Measurements from ENCODE around the gene ASB13.

Gene ASB13

GRCh38 chr10:5666008-5666840 is at the start of gene ASB13:
TSS of gene ASB13 (minus strand) at chr10:5666595. CDS start at chr10:5666551, 44 bp downstream.
- no peaks in the 10 kb centered on the region for H3K36me3 Mint-ChIP-seq (ENCODE audit: low read depth)
- H3K4me1 Mint-ChIP-seq, result peaks cover 15% of the 10 kb centered on the region
- H3K27ac Mint-ChIP-seq, result peak within 1 kb of the TSS; percentile 80
- H3K9me3 Mint-ChIP-seq, result no peaks in the 10 kb centered on the region
- DNase-seq (peak; percentile 51), ATAC-seq (peak; percentile 92)
- peak within 1 kb of the TSS; percentile 85 for H3K4me3 Mint-ChIP-seq
- H3K27me3 Mint-ChIP-seq, result peaks cover 7% of the 10 kb centered on the region

- no peaks in the 10 kb centered on the region for H3K9me3 Mint-ChIP-seq
- peak overlapping the region; percentile 39 for H3K4me3 Mint-ChIP-seq
- DNase-seq (no peak), ATAC-seq (no peak)
- H3K27me3 Mint-ChIP-seq, result no peaks in the 10 kb centered on the region
- peak overlapping the region; percentile 23 for H3K27ac Mint-ChIP-seq
- H3K4me1 Mint-ChIP-seq, result peaks cover 62% of the 10 kb centered on the region
- H3K36me3 Mint-ChIP-seq (ENCODE audit: low read depth), result peaks cover 11% of the 10 kb centered on the region
Measured at GRCh38 chr10:5711642-5712041, 45.2 kb upstream of the ASB13 start.

- Mint-ChIP-seq H3K27ac (no peak overlapping the region), H3K27me3 (no peaks in the 10 kb centered on the region), H3K4me1 (peaks cover 63% of the 10 kb centered on the region), H3K36me3 (ENCODE audit: low read depth) (peaks cover 10% of the 10 kb centered on the region), H3K9me3 (no peaks in the 10 kb centered on the region), H3K4me3 (peak overlapping the region; percentile 39)
- no peak for DNase-seq
- ATAC-seq, result no peak
Measured at GRCh38 chr10:5710859-5711258, 44.5 kb upstream of the ASB13 start.

- H3K4me1 Mint-ChIP-seq, result peaks cover 67% of the 10 kb centered on the region
- no peaks in the 10 kb centered on the region for H3K9me3 Mint-ChIP-seq
- peak overlapping the region; percentile 19 for H3K4me3 Mint-ChIP-seq
- H3K36me3 Mint-ChIP-seq (ENCODE audit: low read depth), result peaks cover 9% of the 10 kb centered on the region
- ATAC-seq (no peak), DNase-seq (no peak)
- H3K27me3 Mint-ChIP-seq, result no peaks in the 10 kb centered on the region
- H3K27ac Mint-ChIP-seq, result no peak overlapping the region
Measured at GRCh38 chr10:5709865-5710264, 43.5 kb upstream of the ASB13 start.

- Mint-ChIP-seq H3K36me3 (ENCODE audit: low read depth) (peaks cover 6% of the 10 kb centered on the region), H3K27ac (no peak overlapping the region), H3K27me3 (no peaks in the 10 kb centered on the region), H3K4me1 (peaks cover 71% of the 10 kb centered on the region), H3K4me3 (no peak overlapping the region), H3K9me3 (no peaks in the 10 kb centered on the region)
- DNase-seq, result no peak
- ATAC-seq, result no peak
Measured at GRCh38 chr10:5708356-5708755, 42.0 kb upstream of the ASB13 start.

- H3K36me3 Mint-ChIP-seq (ENCODE audit: low read depth), result peaks cover 5% of the 10 kb centered on the region
- no peak overlapping the region for H3K27ac Mint-ChIP-seq
- no peaks in the 10 kb centered on the region for H3K9me3 Mint-ChIP-seq
- no peak for ATAC-seq
- peaks cover 45% of the 10 kb centered on the region for H3K4me1 Mint-ChIP-seq
- no peaks in the 10 kb centered on the region for H3K27me3 Mint-ChIP-seq
- DNase-seq, result no peak
- no peak overlapping the region for H3K4me3 Mint-ChIP-seq
Measured at GRCh38 chr10:5698062-5698461, 31.7 kb upstream of the ASB13 start.

GRCh38 chr10:5697342-5697741 is 30.9 kb upstream of the ASB13 start:
- H3K27me3 Mint-ChIP-seq, result no peaks in the 10 kb centered on the region
- peaks cover 48% of the 10 kb centered on the region for H3K4me1 Mint-ChIP-seq
- no peak overlapping the region for H3K4me3 Mint-ChIP-seq
- ATAC-seq, result no peak
- no peaks in the 10 kb centered on the region for H3K9me3 Mint-ChIP-seq
- no peak for DNase-seq
- no peak overlapping the region for H3K27ac Mint-ChIP-seq
- peaks cover 5% of the 10 kb centered on the region for H3K36me3 Mint-ChIP-seq (ENCODE audit: low read depth)

- Mint-ChIP-seq H3K4me1 (peaks cover 69% of the 10 kb centered on the region), H3K27ac (no peak overlapping the region), H3K27me3 (no peaks in the 10 kb centered on the region), H3K36me3 (ENCODE audit: low read depth) (peaks cover 5% of the 10 kb centered on the region), H3K4me3 (no peak overlapping the region), H3K9me3 (no peaks in the 10 kb centered on the region)
- DNase-seq (no peak), ATAC-seq (no peak)
Measured at GRCh38 chr10:5694573-5694972, 28.2 kb upstream of the ASB13 start.

- peak; percentile 88 for ATAC-seq
- Mint-ChIP-seq H3K36me3 (ENCODE audit: low read depth) (peaks cover 15% of the 10 kb centered on the region), H3K4me1 (peaks cover 78% of the 10 kb centered on the region), H3K27ac (peak overlapping the region; percentile 91), H3K4me3 (peak overlapping the region; percentile 77), H3K27me3 (no peaks in the 10 kb centered on the region), H3K9me3 (no peaks in the 10 kb centered on the region)
- peak; percentile 76 for DNase-seq
Measured at GRCh38 chr10:5692461-5693358, 26.3 kb upstream of the ASB13 start.

- no peaks in the 10 kb centered on the region for H3K27me3 Mint-ChIP-seq
- ATAC-seq (no peak), DNase-seq (no peak)
- H3K9me3 Mint-ChIP-seq, result no peaks in the 10 kb centered on the region
- H3K4me1 Mint-ChIP-seq, result peaks cover 79% of the 10 kb centered on the region
- peak overlapping the region; percentile 77 for H3K4me3 Mint-ChIP-seq
- H3K36me3 Mint-ChIP-seq (ENCODE audit: low read depth), result peaks cover 15% of the 10 kb centered on the region
- H3K27ac Mint-ChIP-seq, result no peak overlapping the region
Measured at GRCh38 chr10:5691786-5692185, 25.4 kb upstream of the ASB13 start.

GRCh38 chr10:5688587-5688986 is 22.2 kb upstream of the ASB13 start:
- peaks cover 2% of the 10 kb centered on the region for H3K27me3 Mint-ChIP-seq
- H3K4me3 Mint-ChIP-seq, result peak overlapping the region; percentile 42
- H3K36me3 Mint-ChIP-seq (ENCODE audit: low read depth), result peaks cover 28% of the 10 kb centered on the region
- ATAC-seq (no peak), DNase-seq (no peak)
- H3K4me1 Mint-ChIP-seq, result peaks cover 70% of the 10 kb centered on the region
- no peak overlapping the region for H3K27ac Mint-ChIP-seq
- no peaks in the 10 kb centered on the region for H3K9me3 Mint-ChIP-seq

- no peak for ATAC-seq
Measured at GRCh38 chr10:5685764-5686240, 19.4 kb upstream of the ASB13 start.

GRCh38 chr10:5684971-5685763 is 18.8 kb upstream of the ASB13 start:
- Mint-ChIP-seq H3K4me1 (peaks cover 47% of the 10 kb centered on the region), H3K4me3 (peak overlapping the region; percentile 98), H3K9me3 (no peaks in the 10 kb centered on the region), H3K27me3 (peaks cover 2% of the 10 kb centered on the region), H3K36me3 (ENCODE audit: low read depth) (peaks cover 28% of the 10 kb centered on the region), H3K27ac (peak overlapping the region; percentile 94)
- peak; percentile 75 for DNase-seq
- ATAC-seq, result peak; percentile 77

More at GRCh38 chr10:5685764-5686240, 19.4 kb upstream of the ASB13 start:
- DNase-seq, result no peak
- H3K4me3 Mint-ChIP-seq, result peak overlapping the region; percentile 98
- H3K27me3 Mint-ChIP-seq, result peaks cover 2% of the 10 kb centered on the region
- H3K36me3 Mint-ChIP-seq (ENCODE audit: low read depth), result peaks cover 28% of the 10 kb centered on the region
- no peaks in the 10 kb centered on the region for H3K9me3 Mint-ChIP-seq
- H3K4me1 Mint-ChIP-seq, result peaks cover 51% of the 10 kb centered on the region
- H3K27ac Mint-ChIP-seq, result peak overlapping the region; percentile 94

Measured in activated naive CD8-positive, alpha-beta T cell treated with anti-CD3 and anti-CD28 coated beads, Interleukin-2, amount 50 U/mL, for 24 hours (primary cell).